SK-N-DZ (cell line): ENCODE measurements around the gene ARHGEF4.

Experiments
- DNase-seq: peaks from one replicate; pipeline ENCODE4 v3.0.0-alpha.2; 2015; ENCODE audit warnings: low spot score

The ARHGEF4 gene

GRCh38 chr2:130832296-130832940 lies 4.3 kb upstream of the ARHGEF4 start:
- no peak for DNase-seq

- no peak for DNase-seq
Measured at GRCh38 chr2:130834091-130834930, 2.4 kb upstream of the ARHGEF4 start.

DNA sequence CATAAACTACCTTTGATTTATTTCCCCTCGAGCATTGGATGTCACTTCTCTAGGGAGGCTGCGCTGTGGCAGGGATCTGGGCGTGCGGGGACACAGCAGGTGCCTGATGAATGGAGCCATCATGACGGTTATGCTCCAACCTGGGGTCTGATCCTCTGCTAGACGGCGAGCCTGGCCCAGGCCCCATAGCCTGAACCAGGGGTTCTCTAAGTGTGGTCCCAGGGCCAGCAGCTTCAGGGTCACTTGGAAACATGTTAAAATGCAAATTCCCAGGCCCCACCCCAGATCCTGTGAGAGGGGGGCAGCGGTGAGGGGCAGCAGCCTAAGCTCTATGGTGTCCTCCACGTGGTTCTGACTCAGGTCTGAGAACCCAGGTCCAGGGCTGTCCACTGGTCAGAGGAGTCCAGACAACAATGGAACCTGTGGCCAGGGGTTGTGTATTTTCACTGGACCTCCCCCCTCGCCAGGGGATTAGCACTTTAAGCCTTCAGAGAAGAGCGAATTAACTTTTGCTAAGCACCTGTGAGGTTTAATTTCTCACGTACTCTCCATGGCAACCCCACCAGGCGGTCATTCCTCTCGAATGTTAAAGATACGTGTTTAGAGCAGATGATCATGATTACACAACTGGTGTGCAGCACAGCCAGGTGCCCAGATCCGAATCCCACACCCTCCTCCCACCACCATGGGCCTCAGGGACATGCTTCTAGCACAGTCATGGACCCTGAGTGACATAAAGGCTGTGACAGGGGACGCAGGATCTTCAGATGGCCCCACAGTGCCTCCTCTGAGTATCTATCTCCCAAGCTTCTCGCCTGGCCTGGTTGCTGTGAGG lies 1.6 kb upstream of the ARHGEF4 start:
- no peak for DNase-seq

GRCh38 chr2:130835766-130836015 lies 1.0 kb upstream of the ARHGEF4 start:
- no peak for DNase-seq

- DNase-seq, result no peak
Measured at GRCh38 chr2:130837175-130837810, 579 bp downstream of the ARHGEF4 start.

- no peak for DNase-seq
Measured at GRCh38 chr2:130837811-130838565, 1.3 kb downstream of the ARHGEF4 start.

DNA sequence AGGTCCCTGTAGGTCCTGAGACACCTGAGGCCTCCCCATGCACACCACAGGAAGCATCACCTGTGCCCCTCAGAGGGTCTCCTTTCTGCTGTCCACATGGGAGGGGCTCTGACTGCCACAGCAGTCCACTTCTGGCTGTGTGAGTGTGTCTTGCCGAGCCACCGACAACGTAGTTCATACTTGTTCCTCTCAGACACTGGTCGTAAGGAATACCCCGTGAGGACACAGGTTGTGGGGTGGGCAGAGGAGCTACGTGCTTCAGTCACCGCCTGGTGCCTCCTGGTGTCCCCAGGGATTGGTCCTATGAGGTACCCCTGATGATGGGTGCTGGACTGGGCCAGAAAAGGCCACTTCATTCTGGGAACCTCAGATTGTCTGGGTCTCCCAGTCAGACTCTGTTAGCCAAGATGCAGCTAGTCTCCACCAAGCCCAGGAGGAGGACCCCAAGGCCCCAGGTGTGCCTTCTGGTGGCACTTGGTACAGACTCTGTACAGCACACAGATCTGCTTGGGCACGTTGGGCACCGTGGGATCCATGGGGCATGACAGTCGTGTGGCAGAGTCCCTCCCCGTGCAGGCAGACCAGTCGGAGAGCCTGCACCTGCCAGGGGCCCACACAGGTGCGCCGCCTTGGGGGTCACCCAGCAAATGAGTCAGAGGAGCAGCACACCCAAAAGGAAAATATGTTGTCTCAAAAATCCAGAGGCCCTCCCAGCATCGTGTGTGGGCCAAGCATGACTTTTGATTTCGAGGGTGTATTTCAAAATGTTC lies 2.5 kb downstream of the ARHGEF4 start:
- no peak for DNase-seq

- DNase-seq, result no peak
Measured at GRCh38 chr2:130840506-130840905, 3.8 kb downstream of the ARHGEF4 start.

GRCh38 chr2:130841741-130842365 lies 5.1 kb downstream of the ARHGEF4 start:
- DNase-seq, result no peak

DNA sequence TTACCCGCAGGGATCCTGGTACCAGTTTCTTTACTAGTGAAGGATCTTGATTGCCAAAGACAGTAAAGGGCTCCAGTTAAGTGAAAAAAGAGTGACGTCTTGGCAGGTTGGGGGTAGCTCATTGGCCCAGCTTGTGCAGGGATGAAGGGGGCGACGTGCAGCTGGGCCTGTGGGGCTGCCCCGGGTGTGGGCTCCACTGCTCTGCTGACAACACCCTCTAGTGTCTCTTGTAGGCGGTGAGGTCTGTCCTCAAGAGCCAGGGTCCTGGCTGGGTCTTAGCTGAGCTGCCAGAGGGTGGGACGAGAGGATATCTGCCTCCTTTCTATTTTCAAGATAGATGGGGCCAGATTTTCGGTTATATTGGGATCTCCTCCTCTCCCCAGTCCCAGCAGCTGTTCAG lies 6.1 kb downstream of the ARHGEF4 start:
- no peak for DNase-seq

GRCh38 chr2:130843321-130843985 lies 6.7 kb downstream of the ARHGEF4 start:
- DNase-seq, result no peak

GRCh38 chr2:130844161-130844560 lies 7.4 kb downstream of the ARHGEF4 start:
- DNase-seq, result no peak

DNA sequence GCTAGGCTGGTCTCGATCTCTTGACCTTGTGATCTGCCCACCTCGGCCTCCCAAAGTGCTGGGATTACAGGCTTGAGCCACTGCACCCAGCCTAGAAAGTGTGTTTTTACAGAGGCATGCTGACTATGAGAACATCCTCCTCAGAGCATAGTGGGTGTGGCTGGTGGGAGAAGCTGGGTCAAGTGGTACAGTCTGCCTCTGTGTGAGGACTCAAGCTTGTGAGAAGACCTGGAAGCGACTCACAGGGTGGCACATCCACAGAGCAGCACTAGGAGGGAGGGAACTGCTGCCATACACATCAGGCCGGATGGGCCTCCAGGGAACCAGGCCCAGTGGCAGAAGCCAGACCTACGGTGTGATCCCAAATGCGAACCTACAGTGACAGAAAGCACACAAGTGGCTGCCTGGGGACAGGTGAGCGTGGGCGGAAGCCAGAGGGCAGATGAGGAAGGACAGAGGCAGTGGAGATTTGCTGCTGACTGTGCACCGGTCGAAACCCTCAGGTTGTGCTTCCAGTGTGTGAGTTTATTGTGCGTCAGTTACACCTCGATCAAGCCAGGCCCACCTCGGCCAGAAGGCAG lies 8.9 kb downstream of the ARHGEF4 start:
- DNase-seq, result no peak

- no peak for DNase-seq
Measured at GRCh38 chr2:130846233-130846632, 9.5 kb downstream of the ARHGEF4 start.

DNA sequence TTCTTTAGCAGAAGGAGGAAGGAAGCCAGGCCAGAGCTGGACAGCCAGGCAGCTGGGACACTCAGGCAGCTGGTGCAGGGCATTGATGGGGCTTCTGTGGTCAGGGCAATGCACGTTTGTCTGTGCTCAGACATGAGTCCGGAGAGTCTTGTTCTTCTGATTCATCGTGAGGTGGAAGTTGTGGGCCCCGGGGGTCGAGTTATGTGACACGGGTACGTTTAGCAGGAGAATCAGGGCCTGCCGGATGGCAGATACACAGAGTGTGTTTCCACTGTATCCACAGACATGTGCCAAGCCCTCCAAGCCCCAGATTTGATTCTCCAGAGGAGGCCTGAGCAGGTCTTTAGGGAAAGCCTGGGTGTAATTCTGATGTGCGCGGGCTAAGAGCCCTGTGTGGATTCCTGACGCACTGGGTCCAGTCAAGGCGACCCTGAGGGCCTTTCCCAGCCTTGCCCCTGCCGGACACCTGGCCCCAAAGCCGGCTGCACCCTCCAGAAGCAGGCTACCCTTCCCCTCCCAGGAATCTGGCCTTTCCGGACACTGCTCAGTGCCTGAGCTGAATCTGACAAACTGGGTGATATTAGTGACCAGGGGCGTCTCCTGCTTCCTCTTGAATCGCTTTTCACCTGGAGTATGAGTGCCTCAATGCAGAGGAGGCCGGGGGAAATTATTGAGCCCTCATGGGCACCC lies 10.1 kb downstream of the ARHGEF4 start:
- no peak for DNase-seq

- no peak for DNase-seq
Measured at GRCh38 chr2:130847776-130848525, 11.2 kb downstream of the ARHGEF4 start.

DNA sequence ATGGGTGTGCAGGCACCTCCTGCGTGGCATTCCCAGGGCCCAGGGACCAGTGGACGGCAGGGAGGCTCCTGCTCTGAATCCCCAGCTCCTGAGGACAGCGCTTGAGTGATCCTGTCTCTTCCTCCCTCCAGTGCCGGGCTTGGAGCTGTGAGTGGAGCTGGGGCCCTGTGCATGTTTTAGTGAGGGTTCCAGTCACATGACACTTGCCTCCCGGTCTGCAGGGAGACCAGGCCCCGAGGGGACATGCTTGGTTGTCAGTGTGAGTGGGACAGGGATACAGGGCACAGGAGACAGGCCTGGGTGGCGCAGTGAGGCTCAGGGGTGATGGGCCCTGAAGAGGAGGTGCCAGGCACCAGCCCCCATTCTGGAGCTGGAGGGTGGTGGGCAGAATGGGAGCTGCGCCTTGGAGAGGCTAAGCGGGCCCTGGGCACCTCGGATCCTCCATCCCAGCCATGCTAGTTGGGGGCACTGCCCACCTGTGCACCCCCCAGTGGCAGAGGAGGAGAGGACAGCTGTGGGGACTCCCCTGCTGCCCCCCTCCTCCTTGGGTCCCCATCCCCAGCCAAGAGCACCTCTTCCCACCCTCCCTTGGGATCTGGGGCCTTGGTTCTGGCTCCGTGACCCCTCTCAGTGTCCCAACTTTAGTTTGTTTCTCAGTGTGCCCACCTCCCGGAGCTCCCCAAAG lies 12.0 kb downstream of the ARHGEF4 start:
- DNase-seq, result no peak
